HepG2 (cell line): ENCODE measurements around the gene ZNF443. TPM values are rescaled to one million over a fixed set of nuclear protein-coding genes. Genes with fewer than 3 reads are reported as not detected.

ENCODE experiments used
- DNMT3B ChIP-seq: conservative IDR thresholded peaks from 2 replicates; pipeline ENCODE4 v1.6.1; 2016; ENCODE audit warnings: missing biosample characterization, control low read depth
- EP300 ChIP-seq, 3 experiments: sonication (generic) in 1 of 3; formaldehyde crosslinking in 1 of 3; IDR thresholded peaks; 2 replicates each; pipeline versions ENCODE4 v1.5.1 to v1.6.1; 2011 to 2020; ENCODE audit warnings: low read depth in 2 of 3, low read length in 2 of 3, borderline replicate concordance in 1 of 3, improper control_type of control experiment in 1 of 3, mild to moderate bottlenecking in 1 of 3, missing genetic modification reagents in 1 of 3, moderate library complexity in 1 of 3
- HNF4A ChIP-seq: sonication (generic); formaldehyde crosslinking; IDR thresholded peaks from 2 replicates; pipeline ENCODE4 v1.4.0; 2020; ENCODE audit warnings: missing genetic modification reagents
- KAT2B ChIP-seq: fragments of 150-350 bp; IDR thresholded peaks from 2 replicates; pipeline ENCODE4 v1.6.1; 2014; ENCODE audit warnings: low read depth, low read length, borderline replicate concordance
- MED1 ChIP-seq: sonication (generic); formaldehyde crosslinking; IDR thresholded peaks from 2 replicates; pipeline ENCODE4 v1.4.0; 2020; ENCODE audit warnings: missing genetic modification reagents
- MYNN ChIP-seq: sonication (generic); formaldehyde crosslinking; IDR thresholded peaks from 2 replicates; pipeline ENCODE4 v1.4.0; 2020; ENCODE audit warnings: mild to moderate bottlenecking, low read depth, missing genetic modification reagents
- SALL1 ChIP-seq: sonication (generic); formaldehyde crosslinking; IDR thresholded peaks from 2 replicates; pipeline ENCODE4 v1.8.0; 2022; ENCODE audit warnings: mild to moderate bottlenecking, missing genetic modification reagents
- SPEN ChIP-seq: sonication (generic); formaldehyde crosslinking; IDR thresholded peaks from 2 replicates; pipeline ENCODE4 v1.5.1; 2020; ENCODE audit warnings: low read depth, mild to moderate bottlenecking, missing genetic modification reagents
- ZNF558 ChIP-seq: sonication (generic); formaldehyde crosslinking; IDR thresholded peaks from 2 replicates; pipeline ENCODE4 v1.9.0; 2022; ENCODE audit warnings: mild to moderate bottlenecking, missing genetic modification reagents, borderline replicate concordance
- ZNF605 ChIP-seq: sonication (generic); formaldehyde crosslinking; IDR thresholded peaks from 2 replicates; pipeline ENCODE4 v1.8.0; 2022; ENCODE audit warnings: mild to moderate bottlenecking, missing genetic modification reagents
- polyA plus RNA-seq, 8 experiments: library from polyadenylated mRNA; depleted of rRNA in 3 of 8; stranded (reverse) in 7 of 8; unstranded in 1 of 8; fragments of >200 nt; fragmentation: Illumina TruSeq in 4 of 8; extraction: Trizol in 4 of 8; gene quantifications; 2 replicates each; pipeline versions ENCODE4 v1.2.1 to v1.2.3, GENCODE V29; 2011 to 2016; ENCODE audit warnings: low read depth in 4 of 8, missing spikeins in 1 of 8, mixed read lengths in 1 of 8; ENCODE audit not compliant: insufficient read depth in 1 of 8
- total RNA-seq, 5 experiments: library from RNA; depleted of rRNA; stranded (reverse); fragments of >200 nt; fragmentation: Illumina TruSeq; extraction: Trizol; gene quantifications; 2 replicates each; pipeline ENCODE4 v1.2.3, GENCODE V29; 2016; ENCODE audit warnings: low read depth in 1 of 5
- TF ChIP-seq, protein P1 (sequence below): sonication (generic); formaldehyde crosslinking; IDR thresholded peaks from 2 replicates; pipeline ENCODE4 v1.4.0; 2020; ENCODE audit warnings: missing genetic modification reagents
- TF ChIP-seq, protein P2 (sequence below): sonication (generic); formaldehyde crosslinking; IDR thresholded peaks from 2 replicates; pipeline ENCODE4 v1.8.0; 2022; ENCODE audit warnings: mild to moderate bottlenecking, missing genetic modification reagents, moderate library complexity
- TF ChIP-seq, protein P3 (sequence below): sonication (generic); formaldehyde crosslinking; IDR thresholded peaks from 2 replicates; pipeline ENCODE4 v1.9.0; 2021; ENCODE audit warnings: mild to moderate bottlenecking, missing genetic modification reagents
- TF ChIP-seq, protein P4 (sequence below): sonication (generic); formaldehyde crosslinking; IDR thresholded peaks from 2 replicates; pipeline ENCODE4 v1.5.1; 2020; ENCODE audit warnings: missing genetic modification reagents, mild to moderate bottlenecking, borderline replicate concordance

ZNF443 gene
- total and polyA plus RNA-seq, 2 of the 13 experiments (the other 11 are each of a cell fraction or from before 2014, with no cell fraction given): 3.6 to 19.0 TPM

DNA sequence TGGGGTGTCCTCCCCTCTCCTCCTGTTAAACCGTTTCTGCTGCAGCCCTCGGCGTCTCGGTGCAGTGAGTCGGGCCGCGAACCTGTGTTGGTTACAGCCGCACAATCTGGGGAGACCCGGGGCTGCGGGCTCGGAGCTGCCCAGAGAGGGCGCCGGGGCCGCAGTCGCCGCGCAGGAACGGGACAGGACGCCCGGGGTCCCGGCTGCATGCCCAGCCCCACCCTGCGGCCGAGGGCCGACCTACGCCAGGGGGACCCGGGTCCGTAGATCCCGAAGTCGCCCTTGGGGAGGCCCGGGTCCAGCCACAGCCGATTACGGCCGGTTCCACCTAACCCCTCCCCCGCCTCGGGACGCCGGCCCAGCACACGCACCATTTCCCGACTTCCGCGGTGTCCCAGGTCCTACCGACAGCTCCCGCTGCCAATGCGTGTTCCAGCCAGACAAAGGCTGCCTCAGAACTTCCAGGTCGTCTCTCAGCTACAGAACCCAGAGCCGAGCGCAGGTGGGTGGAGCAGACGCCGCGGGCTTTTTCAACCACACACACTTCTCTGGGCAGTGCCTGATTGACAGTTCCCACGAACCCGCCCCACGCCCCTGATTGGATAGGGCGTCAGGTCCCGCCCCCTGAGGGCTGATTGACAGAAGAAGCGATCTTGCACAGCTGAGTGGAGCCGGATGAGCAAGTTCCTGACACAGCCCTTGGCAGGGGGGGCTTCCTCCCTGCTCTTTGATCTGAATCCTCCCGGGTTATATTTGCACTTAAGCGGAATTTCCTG is at the start of gene ZNF443 (continued):
- TF ChIP-seq, protein P1, sequence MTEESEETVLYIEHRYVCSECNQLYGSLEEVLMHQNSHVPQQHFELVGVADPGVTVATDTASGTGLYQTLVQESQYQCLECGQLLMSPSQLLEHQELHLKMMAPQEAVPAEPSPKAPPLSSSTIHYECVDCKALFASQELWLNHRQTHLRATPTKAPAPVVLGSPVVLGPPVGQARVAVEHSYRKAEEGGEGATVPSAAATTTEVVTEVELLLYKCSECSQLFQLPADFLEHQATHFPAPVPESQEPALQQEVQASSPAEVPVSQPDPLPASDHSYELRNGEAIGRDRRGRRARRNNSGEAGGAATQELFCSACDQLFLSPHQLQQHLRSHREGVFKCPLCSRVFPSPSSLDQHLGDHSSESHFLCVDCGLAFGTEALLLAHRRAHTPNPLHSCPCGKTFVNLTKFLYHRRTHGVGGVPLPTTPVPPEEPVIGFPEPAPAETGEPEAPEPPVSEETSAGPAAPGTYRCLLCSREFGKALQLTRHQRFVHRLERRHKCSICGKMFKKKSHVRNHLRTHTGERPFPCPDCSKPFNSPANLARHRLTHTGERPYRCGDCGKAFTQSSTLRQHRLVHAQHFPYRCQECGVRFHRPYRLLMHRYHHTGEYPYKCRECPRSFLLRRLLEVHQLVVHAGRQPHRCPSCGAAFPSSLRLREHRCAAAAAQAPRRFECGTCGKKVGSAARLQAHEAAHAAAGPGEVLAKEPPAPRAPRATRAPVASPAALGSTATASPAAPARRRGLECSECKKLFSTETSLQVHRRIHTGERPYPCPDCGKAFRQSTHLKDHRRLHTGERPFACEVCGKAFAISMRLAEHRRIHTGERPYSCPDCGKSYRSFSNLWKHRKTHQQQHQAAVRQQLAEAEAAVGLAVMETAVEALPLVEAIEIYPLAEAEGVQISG (CRISPR knock-in tag): peak; percentile 54
- TF ChIP-seq MYNN (no peak), DNMT3B (CRISPR knock-in tag) (no peak), SALL1 (CRISPR knock-in tag) (peak; percentile 3; the same call in 1 of the 2 replicates), EP300 (IDR thresholded peaks at IDR 0.05; ENCODE audit: low read depth in 2 of 2, low read length in 2 of 2) (peak in 1 of 2 experiments; percentile 56; a peak in 2 of 4 replicates), EP300 (CRISPR knock-in tag; IDR thresholded peaks at IDR 0.05; ENCODE audit: borderline replicate concordance) (no peak), MED1 (CRISPR knock-in tag) (0 out of 2 replicates have a peak, but pooled peaks have one; percentile 3), ZNF605 (CRISPR knock-in tag) (no peak), ZNF558 (no peak), HNF4A (CRISPR knock-in tag) (peak; percentile 78), SPEN (CRISPR knock-in tag) (peak; percentile 49; the same call in 1 of the 2 replicates), KAT2B (no peak)
- TF ChIP-seq, protein P2, sequence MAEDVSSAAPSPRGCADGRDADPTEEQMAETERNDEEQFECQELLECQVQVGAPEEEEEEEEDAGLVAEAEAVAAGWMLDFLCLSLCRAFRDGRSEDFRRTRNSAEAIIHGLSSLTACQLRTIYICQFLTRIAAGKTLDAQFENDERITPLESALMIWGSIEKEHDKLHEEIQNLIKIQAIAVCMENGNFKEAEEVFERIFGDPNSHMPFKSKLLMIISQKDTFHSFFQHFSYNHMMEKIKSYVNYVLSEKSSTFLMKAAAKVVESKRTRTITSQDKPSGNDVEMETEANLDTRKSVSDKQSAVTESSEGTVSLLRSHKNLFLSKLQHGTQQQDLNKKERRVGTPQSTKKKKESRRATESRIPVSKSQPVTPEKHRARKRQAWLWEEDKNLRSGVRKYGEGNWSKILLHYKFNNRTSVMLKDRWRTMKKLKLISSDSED (CRISPR knock-in tag): no peak
- TF ChIP-seq, protein P3, sequence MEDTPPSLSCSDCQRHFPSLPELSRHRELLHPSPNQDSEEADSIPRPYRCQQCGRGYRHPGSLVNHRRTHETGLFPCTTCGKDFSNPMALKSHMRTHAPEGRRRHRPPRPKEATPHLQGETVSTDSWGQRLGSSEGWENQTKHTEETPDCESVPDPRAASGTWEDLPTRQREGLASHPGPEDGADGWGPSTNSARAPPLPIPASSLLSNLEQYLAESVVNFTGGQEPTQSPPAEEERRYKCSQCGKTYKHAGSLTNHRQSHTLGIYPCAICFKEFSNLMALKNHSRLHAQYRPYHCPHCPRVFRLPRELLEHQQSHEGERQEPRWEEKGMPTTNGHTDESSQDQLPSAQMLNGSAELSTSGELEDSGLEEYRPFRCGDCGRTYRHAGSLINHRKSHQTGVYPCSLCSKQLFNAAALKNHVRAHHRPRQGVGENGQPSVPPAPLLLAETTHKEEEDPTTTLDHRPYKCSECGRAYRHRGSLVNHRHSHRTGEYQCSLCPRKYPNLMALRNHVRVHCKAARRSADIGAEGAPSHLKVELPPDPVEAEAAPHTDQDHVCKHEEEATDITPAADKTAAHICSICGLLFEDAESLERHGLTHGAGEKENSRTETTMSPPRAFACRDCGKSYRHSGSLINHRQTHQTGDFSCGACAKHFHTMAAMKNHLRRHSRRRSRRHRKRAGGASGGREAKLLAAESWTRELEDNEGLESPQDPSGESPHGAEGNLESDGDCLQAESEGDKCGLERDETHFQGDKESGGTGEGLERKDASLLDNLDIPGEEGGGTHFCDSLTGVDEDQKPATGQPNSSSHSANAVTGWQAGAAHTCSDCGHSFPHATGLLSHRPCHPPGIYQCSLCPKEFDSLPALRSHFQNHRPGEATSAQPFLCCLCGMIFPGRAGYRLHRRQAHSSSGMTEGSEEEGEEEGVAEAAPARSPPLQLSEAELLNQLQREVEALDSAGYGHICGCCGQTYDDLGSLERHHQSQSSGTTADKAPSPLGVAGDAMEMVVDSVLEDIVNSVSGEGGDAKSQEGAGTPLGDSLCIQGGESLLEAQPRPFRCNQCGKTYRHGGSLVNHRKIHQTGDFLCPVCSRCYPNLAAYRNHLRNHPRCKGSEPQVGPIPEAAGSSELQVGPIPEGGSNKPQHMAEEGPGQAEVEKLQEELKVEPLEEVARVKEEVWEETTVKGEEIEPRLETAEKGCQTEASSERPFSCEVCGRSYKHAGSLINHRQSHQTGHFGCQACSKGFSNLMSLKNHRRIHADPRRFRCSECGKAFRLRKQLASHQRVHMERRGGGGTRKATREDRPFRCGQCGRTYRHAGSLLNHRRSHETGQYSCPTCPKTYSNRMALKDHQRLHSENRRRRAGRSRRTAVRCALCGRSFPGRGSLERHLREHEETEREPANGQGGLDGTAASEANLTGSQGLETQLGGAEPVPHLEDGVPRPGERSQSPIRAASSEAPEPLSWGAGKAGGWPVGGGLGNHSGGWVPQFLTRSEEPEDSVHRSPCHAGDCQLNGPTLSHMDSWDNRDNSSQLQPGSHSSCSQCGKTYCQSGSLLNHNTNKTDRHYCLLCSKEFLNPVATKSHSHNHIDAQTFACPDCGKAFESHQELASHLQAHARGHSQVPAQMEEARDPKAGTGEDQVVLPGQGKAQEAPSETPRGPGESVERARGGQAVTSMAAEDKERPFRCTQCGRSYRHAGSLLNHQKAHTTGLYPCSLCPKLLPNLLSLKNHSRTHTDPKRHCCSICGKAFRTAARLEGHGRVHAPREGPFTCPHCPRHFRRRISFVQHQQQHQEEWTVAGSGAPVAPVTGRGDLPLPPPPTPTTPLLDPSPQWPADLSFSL (CRISPR knock-in tag): no peak
- TF ChIP-seq, protein P4, sequence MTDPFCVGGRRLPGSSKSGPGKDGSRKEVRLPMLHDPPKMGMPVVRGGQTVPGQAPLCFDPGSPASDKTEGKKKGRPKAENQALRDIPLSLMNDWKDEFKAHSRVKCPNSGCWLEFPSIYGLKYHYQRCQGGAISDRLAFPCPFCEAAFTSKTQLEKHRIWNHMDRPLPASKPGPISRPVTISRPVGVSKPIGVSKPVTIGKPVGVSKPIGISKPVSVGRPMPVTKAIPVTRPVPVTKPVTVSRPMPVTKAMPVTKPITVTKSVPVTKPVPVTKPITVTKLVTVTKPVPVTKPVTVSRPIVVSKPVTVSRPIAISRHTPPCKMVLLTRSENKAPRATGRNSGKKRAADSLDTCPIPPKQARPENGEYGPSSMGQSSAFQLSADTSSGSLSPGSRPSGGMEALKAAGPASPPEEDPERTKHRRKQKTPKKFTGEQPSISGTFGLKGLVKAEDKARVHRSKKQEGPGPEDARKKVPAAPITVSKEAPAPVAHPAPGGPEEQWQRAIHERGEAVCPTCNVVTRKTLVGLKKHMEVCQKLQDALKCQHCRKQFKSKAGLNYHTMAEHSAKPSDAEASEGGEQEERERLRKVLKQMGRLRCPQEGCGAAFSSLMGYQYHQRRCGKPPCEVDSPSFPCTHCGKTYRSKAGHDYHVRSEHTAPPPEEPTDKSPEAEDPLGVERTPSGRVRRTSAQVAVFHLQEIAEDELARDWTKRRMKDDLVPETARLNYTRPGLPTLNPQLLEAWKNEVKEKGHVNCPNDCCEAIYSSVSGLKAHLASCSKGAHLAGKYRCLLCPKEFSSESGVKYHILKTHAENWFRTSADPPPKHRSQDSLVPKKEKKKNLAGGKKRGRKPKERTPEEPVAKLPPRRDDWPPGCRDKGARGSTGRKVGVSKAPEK (CRISPR knock-in tag): no peak
